OCI-LY7 (cell line): ENCODE data around the gene PRR15L.

ENCODE experiments used
- EZH2phosphoT487 ChIP-seq: fragments of 200-600 bp; sonication (generic); IDR thresholded peaks from 2 replicates; pipeline ENCODE4 v1.6.1; 2018; ENCODE audit warnings: low read depth, borderline replicate concordance, mild to moderate bottlenecking, mixed run types, antibody characterized with exemption, low read length, moderate library complexity, mixed read lengths
- TF ChIP-seq, protein P1 (sequence below): fragments of 200-600 bp; sonication (generic); conservative IDR thresholded peaks from 2 replicates; pipeline ENCODE4 v1.5.1; 2014; ENCODE audit warnings: mild to moderate bottlenecking, antibody characterized with exemption, low read length, moderate library complexity, mixed read lengths

DNA sequence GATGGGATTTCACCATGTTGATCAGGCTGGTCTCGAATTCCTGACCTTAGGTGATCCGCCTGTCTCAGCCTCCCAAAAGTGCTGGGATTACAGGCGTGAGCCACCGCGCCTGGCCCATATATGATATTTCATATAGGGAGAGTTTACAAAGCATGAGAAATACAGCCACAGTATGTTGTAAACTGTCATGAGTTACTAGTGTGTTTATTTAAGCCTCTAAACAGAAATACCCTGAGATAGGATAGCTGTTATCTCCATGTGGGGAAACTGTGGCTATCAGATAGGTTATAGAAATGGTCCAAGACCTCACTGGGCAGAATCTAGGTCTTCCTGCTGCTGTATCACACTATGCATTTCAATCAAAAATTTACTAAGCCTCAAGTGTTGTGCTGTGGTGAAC, 11.2 kb upstream of the PRR15L start:
- TF ChIP-seq, protein P1, sequence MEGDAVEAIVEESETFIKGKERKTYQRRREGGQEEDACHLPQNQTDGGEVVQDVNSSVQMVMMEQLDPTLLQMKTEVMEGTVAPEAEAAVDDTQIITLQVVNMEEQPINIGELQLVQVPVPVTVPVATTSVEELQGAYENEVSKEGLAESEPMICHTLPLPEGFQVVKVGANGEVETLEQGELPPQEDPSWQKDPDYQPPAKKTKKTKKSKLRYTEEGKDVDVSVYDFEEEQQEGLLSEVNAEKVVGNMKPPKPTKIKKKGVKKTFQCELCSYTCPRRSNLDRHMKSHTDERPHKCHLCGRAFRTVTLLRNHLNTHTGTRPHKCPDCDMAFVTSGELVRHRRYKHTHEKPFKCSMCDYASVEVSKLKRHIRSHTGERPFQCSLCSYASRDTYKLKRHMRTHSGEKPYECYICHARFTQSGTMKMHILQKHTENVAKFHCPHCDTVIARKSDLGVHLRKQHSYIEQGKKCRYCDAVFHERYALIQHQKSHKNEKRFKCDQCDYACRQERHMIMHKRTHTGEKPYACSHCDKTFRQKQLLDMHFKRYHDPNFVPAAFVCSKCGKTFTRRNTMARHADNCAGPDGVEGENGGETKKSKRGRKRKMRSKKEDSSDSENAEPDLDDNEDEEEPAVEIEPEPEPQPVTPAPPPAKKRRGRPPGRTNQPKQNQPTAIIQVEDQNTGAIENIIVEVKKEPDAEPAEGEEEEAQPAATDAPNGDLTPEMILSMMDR = no peak
- no peak for TF ChIP-seq EZH2phosphoT487
